Kidney (tissue), 14 donors: ENCODE results near the gene C4orf36. TPM values are rescaled to one million over a fixed set of nuclear protein-coding genes. Genes with fewer than 3 reads are reported as not detected.

ENCODE experiments used
- DNase-seq, 5 donors: peaks; one replicate each; pipeline ENCODE4 v3.0.0-alpha.2; 2013 to 2020
- FAIRE-seq: peaks from 2 replicates; lab custom pipeline; 2012; peaks lifted over from hg19 to GRCh38; lab: Jason Lieb, UNC
- H3K27ac ChIP-seq, 2 donors: one replicate each; pipeline ENCODE4 v1.7.0; 2013; ENCODE audit warnings: low read depth in 2 of 2, low read length in 2 of 2, inconsistent platforms in 1 of 2
- H3K27me3 ChIP-seq: one replicate; pipeline ENCODE4 v1.7.1; 2013; ENCODE audit warnings: low read length, inconsistent platforms; ENCODE audit not compliant: control insufficient read depth, insufficient read depth
- H3K36me3 ChIP-seq, 3 donors: one replicate each; pipeline versions ENCODE4 v1.7.0 to v1.7.1; 2013; ENCODE audit warnings: low read length in 3 of 3, control low read depth in 1 of 3, inconsistent platforms in 1 of 3; ENCODE audit not compliant: insufficient read depth in 3 of 3, control insufficient read depth in 2 of 3
- H3K4me1 ChIP-seq, 3 donors: one replicate each; pipeline versions ENCODE4 v1.7.0 to v1.7.1; 2013; ENCODE audit warnings: low read length in 3 of 3, inconsistent platforms in 1 of 3, low read depth in 1 of 3; ENCODE audit not compliant: control insufficient read depth in 2 of 3, insufficient read depth in 2 of 3
- H3K4me3 ChIP-seq, 3 donors: one replicate each; pipeline versions ENCODE4 v1.7.0 to v1.8.1; 2013; ENCODE audit warnings: low read length in 3 of 3, control low read depth in 1 of 3, inconsistent platforms in 1 of 3
- H3K9ac ChIP-seq, 3 donors: one replicate each; pipeline versions ENCODE4 v1.7.0 to v1.7.1; 2013; ENCODE audit warnings: low read length in 3 of 3, control low read depth in 1 of 3, inconsistent platforms in 1 of 3
- H3K9me3 ChIP-seq, 3 donors: one replicate each; pipeline versions ENCODE4 v1.7.0 to v1.7.1; 2013; ENCODE audit warnings: low read length in 3 of 3, control low read depth in 1 of 3, inconsistent platforms in 1 of 3; ENCODE audit not compliant: control insufficient read depth in 2 of 3, insufficient read depth in 1 of 3
- CTCF ChIP-seq: IDR thresholded peaks from 3 replicates; pipeline ENCODE4 v1.5.1; 2012; ENCODE audit warnings: mild to moderate bottlenecking, moderate library complexity, borderline replicate concordance; ENCODE audit not compliant: insufficient read depth; ENCODE audit errors: extremely low read depth
- intact Hi-C: fragments of 100-400 bp; cut with DNase I; formaldehyde crosslinking; loops from one replicate; pipeline ENCODE4 v1.11.1; 2022
- polyA plus RNA-seq: library from polyadenylated mRNA; stranded (reverse); fragments of 350-450 nt; fragmentation: Illumina TruSeq; extraction: RNeasy Lipid Tissue Mini Kit (QIAGEN cat#74804); gene quantifications from one replicate; pipeline ENCODE4 v1.2.3, GENCODE V29; 2014; ENCODE audit warnings: low read depth, low replicate concordance; ENCODE audit not compliant: insufficient read depth
- total RNA-seq: library from RNA; stranded (reverse); fragmentation: NEBNext Ultra II Directional; extraction: Animal tissue kit (Norgen Biotek cat#: 25700); gene quantifications from one replicate; pipeline ENCODE4 v1.2.1, GENCODE V29; 2021
- donor health status: control.
- donor health status: control.
- donor health status: control.
- donor health status: control.
- donor health status: control.
- donor health status: DM: yes; HTN: yes; CAD: no.
- donor health status: Normal renal cell carcinoma (clear cell type).

C4orf36 gene
- total and polyA plus RNA-seq, 2 donors from 2014 or later = 2.0 TPM; not detected in 1

GRCh38 chr4:86853209-86853608 is 39.0 kb downstream of the C4orf36 start:
- intact Hi-C loops = no loop called here
- H3K27ac ChIP-seq = no peak overlapping the region
- no peak for FAIRE-seq
- no peaks in the 10 kb centered on the region for H3K9me3 ChIP-seq
- DNase-seq = no peak
- no peak overlapping the region for H3K9ac ChIP-seq
- H3K4me1 ChIP-seq = no peaks in the 10 kb centered on the region
- no peaks in the 10 kb centered on the region for H3K36me3 ChIP-seq
- H3K27me3 ChIP-seq = no peaks in the 10 kb centered on the region
- H3K4me3 ChIP-seq = no peak overlapping the region
- TF ChIP-seq CTCF = no peak

GRCh38 chr4:86848732-86849619 is 43.2 kb downstream of the C4orf36 start, which contains the start of gene SLC10A6:
Gene SLC10A6 (minus strand): TSS chr4:86849384. CDS start chr4:86849115, 269 bp downstream.
- H3K36me3 ChIP-seq = no peaks in the 10 kb centered on the region
- no peak for TF ChIP-seq CTCF
- no peaks in the 10 kb centered on the region for H3K27me3 ChIP-seq
- no peak within 1 kb of the TSS for H3K9ac ChIP-seq
- DNase-seq (peak in 1 of 5 donors; percentile 11), FAIRE-seq (no peak)
- peaks cover 0 to 2% (median 0%) of the 10 kb centered on the region in 3 donors for H3K4me1 ChIP-seq
- intact Hi-C loops = no loop called here
- no peak within 1 kb of the TSS for H3K4me3 ChIP-seq
- H3K9me3 ChIP-seq = no peaks in the 10 kb centered on the region
- H3K27ac ChIP-seq = peak within 1 kb of the TSS in 1 of 2 donors; percentile 2

- no peaks in the 10 kb centered on the region for H3K9me3 ChIP-seq
- no peak overlapping the region for H3K27ac ChIP-seq
- H3K27me3 ChIP-seq = no peaks in the 10 kb centered on the region
- peaks cover 0 to 2% (median 0%) of the 10 kb centered on the region in 3 donors for H3K4me1 ChIP-seq
- no peak for FAIRE-seq
- no peak overlapping the region for H3K9ac ChIP-seq
- intact Hi-C loops = no loop called here
- TF ChIP-seq CTCF = no peak
- no peak overlapping the region for H3K4me3 ChIP-seq
- no peak for DNase-seq
- H3K36me3 ChIP-seq = no peaks in the 10 kb centered on the region
Observed at GRCh38 chr4:86848136-86848535, 44.1 kb downstream of the C4orf36 start.
